ENCODE measurements around the gene PGGT1B. TPM values are rescaled to one million over a fixed set of nuclear protein-coding genes. Genes with fewer than 3 reads are reported as not detected.

Gene PGGT1B
- total and polyA plus RNA-seq, 4 donors: 3.6 to 43.9 (median 14.5) TPM

GRCh38 chr5:115297031-115297430 lies 34.4 kb upstream of the PGGT1B start:
- Histone ChIP-seq H3K9ac (ENCODE audit: insufficient read depth in 1 of 2, low read length in 2 of 2) (no peak overlapping the region), H3K4me1 (ENCODE audit: control insufficient read depth in 5 of 5, insufficient read depth in 5 of 5, low read length in 5 of 5) (peaks cover 0 to 4% (median 0%) of the 10 kb centered on the region in 5 donors), H3K9me3 (ENCODE audit: control insufficient read depth in 4 of 4, insufficient read depth in 3 of 4, low read length in 3 of 4) (peaks cover 0 to 5% (median 2%) of the 10 kb centered on the region in 4 donors), H3K27ac (ENCODE audit: low read depth in 1 of 2, low read length in 1 of 2) (no peak overlapping the region), H3K36me3 (ENCODE audit: control insufficient read depth in 4 of 4, insufficient read depth in 4 of 4, low read length in 4 of 4) (no peaks in the 10 kb centered on the region), H3K27me3 (ENCODE audit: control insufficient read depth in 3 of 3, insufficient read depth in 3 of 3, low read length in 2 of 3) (peaks cover 0 to 3% (median 0%) of the 10 kb centered on the region in 3 donors), H3K4me3 (no peak overlapping the region)
- DNase-seq (peak in 2 of 3 donors; percentile 20 to 24), ATAC-seq (ENCODE audit: insufficient read depth, low FRiP score) (no peak)
- WGBS, 2 donors: 49 to 50% methylated on average over 5 of the region's 5 CpGs
- TF ChIP-seq CTCF (IDR thresholded peaks at IDR 0.05; ENCODE audit: control extremely low read depth, extremely low read depth): no peak

GRCh38 chr5:115296124-115297022 lies 33.7 kb upstream of the PGGT1B start, which contains the start of gene CCDC112:
Gene CCDC112 (minus strand): TSS chr5:115296654. CDS start chr5:115296543, 111 bp downstream.
- peaks cover 0 to 4% (median 0%) of the 10 kb centered on the region in 5 donors for H3K4me1 ChIP-seq (ENCODE audit: control insufficient read depth in 5 of 5, insufficient read depth in 5 of 5, low read length in 5 of 5)
- peak within 1 kb of the TSS; percentile 84 for H3K4me3 ChIP-seq
- peak; percentile 94 for ATAC-seq (ENCODE audit: insufficient read depth, low FRiP score)
- H3K27me3 ChIP-seq (ENCODE audit: control insufficient read depth in 3 of 3, insufficient read depth in 3 of 3, low read length in 2 of 3): peaks cover 0 to 3% (median 0%) of the 10 kb centered on the region in 3 donors
- H3K9ac ChIP-seq (ENCODE audit: insufficient read depth in 1 of 2, low read length in 2 of 2): peak within 1 kb of the TSS; percentile 56 to 65
- DNase-seq: peak; percentile 65 to 85 (median 80)
- WGBS, 2 donors: 0 to 1% methylated on average over 60 to 85 of the region's 86 CpGs
- peak within 1 kb of the TSS; percentile 46 to 68 for H3K27ac ChIP-seq (ENCODE audit: low read depth in 1 of 2, low read length in 1 of 2)
- no peaks in the 10 kb centered on the region for H3K36me3 ChIP-seq (ENCODE audit: control insufficient read depth in 4 of 4, insufficient read depth in 4 of 4, low read length in 4 of 4)
- TF ChIP-seq CTCF (IDR thresholded peaks at IDR 0.05; ENCODE audit: control extremely low read depth, extremely low read depth): no peak
- peaks cover 0 to 5% (median 2%) of the 10 kb centered on the region in 4 donors for H3K9me3 ChIP-seq (ENCODE audit: control insufficient read depth in 4 of 4, insufficient read depth in 3 of 4, low read length in 3 of 4)

GRCh38 chr5:115295777-115296123 lies 33.1 kb upstream of the PGGT1B start:
- Histone ChIP-seq H3K4me3 (peak overlapping the region; percentile 84), H3K4me1 (ENCODE audit: control insufficient read depth in 5 of 5, insufficient read depth in 5 of 5, low read length in 5 of 5) (peaks cover 0 to 4% (median 0%) of the 10 kb centered on the region in 5 donors), H3K27ac (ENCODE audit: low read depth in 1 of 2, low read length in 1 of 2) (peak overlapping the region in 1 of 2 donors; percentile 68), H3K9ac (ENCODE audit: insufficient read depth in 1 of 2, low read length in 2 of 2) (peak overlapping the region; percentile 56 to 65), H3K9me3 (ENCODE audit: control insufficient read depth in 4 of 4, insufficient read depth in 3 of 4, low read length in 3 of 4) (peaks cover 0 to 5% (median 2%) of the 10 kb centered on the region in 4 donors), H3K36me3 (ENCODE audit: control insufficient read depth in 4 of 4, insufficient read depth in 4 of 4, low read length in 4 of 4) (no peaks in the 10 kb centered on the region), H3K27me3 (ENCODE audit: control insufficient read depth in 3 of 3, insufficient read depth in 3 of 3, low read length in 2 of 3) (peaks cover 0 to 2% (median 0%) of the 10 kb centered on the region in 3 donors)
- WGBS, 2 donors: 11 to 20% methylated on average over 11 of the region's 11 CpGs
- DNase-seq (no peak), ATAC-seq (ENCODE audit: insufficient read depth, low FRiP score) (no peak)
- TF ChIP-seq CTCF (IDR thresholded peaks at IDR 0.05; ENCODE audit: control extremely low read depth, extremely low read depth): no peak

All from lung (tissue), 12 donors.